HepG2 (cell line): Measurements from ENCODE around the gene ETFB. TPM values are rescaled to one million over a fixed set of nuclear protein-coding genes. Genes with fewer than 3 reads are reported as not detected.
A peak's percentile ranks its signal among the peaks of the same experiment; 100 is the strongest.

Source experiments
- CCDC6 ChIP-seq: sonication (generic); formaldehyde crosslinking; IDR thresholded peaks from 2 replicates; pipeline ENCODE4 v1.8.1; 2022; ENCODE audit warnings: mild to moderate bottlenecking, missing genetic modification reagents, moderate library complexity
- CHD2 ChIP-seq: IDR thresholded peaks from 2 replicates; pipeline ENCODE4 v1.6.1; 2011; ENCODE audit warnings: low read depth, low read length, improper control_type of control experiment
- ELK4 ChIP-seq: sonication (generic); formaldehyde crosslinking; IDR thresholded peaks from 2 replicates; pipeline ENCODE4 v1.9.0; 2021; ENCODE audit warnings: missing genetic modification reagents, borderline replicate concordance
- ERF ChIP-seq: IDR thresholded peaks from 2 replicates; pipeline ENCODE4 v1.6.1; 2018; ENCODE audit warnings: missing biosample characterization, missing genetic modification reagents
- HNRNPUL1 ChIP-seq: fragments of 200-400 bp; formaldehyde crosslinking; IDR thresholded peaks from 2 replicates; pipeline ENCODE4 v1.6.1; 2017; ENCODE audit warnings: low read depth, mild to moderate bottlenecking, low read length, moderate library complexity
- JUND ChIP-seq: sonication (generic); formaldehyde crosslinking; IDR thresholded peaks from 2 replicates; pipeline ENCODE4 v1.8.0; 2022; ENCODE audit warnings: mild to moderate bottlenecking, missing genetic modification reagents
- KDM6A ChIP-seq: IDR thresholded peaks from 2 replicates; pipeline ENCODE4 v1.6.1; 2016; ENCODE audit warnings: low read depth
- MEIS2 ChIP-seq: sonication (generic); formaldehyde crosslinking; IDR thresholded peaks from 2 replicates; pipeline ENCODE4 v1.9.0; 2021; ENCODE audit warnings: mild to moderate bottlenecking, missing genetic modification reagents
- MIER3 ChIP-seq: IDR thresholded peaks from 2 replicates; pipeline ENCODE4 v1.6.1; 2016; ENCODE audit warnings: missing compliant biosample characterization, borderline replicate concordance
- NCOR1 ChIP-seq: fragments of 200-600 bp; sonication (generic); IDR thresholded peaks from 2 replicates; pipeline ENCODE4 v1.7.0; 2017; ENCODE audit warnings: antibody characterized with exemption, low read length, borderline replicate concordance
- NFE2L2 ChIP-seq: fragments of 150-350 bp; IDR thresholded peaks from 2 replicates; pipeline ENCODE4 v1.6.1; 2014; ENCODE audit warnings: low read length
- PHF21A ChIP-seq: sonication (generic); formaldehyde crosslinking; IDR thresholded peaks from 2 replicates; pipeline ENCODE4 v1.5.0; 2020; ENCODE audit warnings: mild to moderate bottlenecking, missing genetic modification reagents
- RARG ChIP-seq: sonication (generic); formaldehyde crosslinking; IDR thresholded peaks from 2 replicates; pipeline ENCODE4 v1.4.0; 2020; ENCODE audit warnings: low read depth, mild to moderate bottlenecking, missing genetic modification reagents
- SMARCC2 ChIP-seq: fragments of 450-650 bp; IDR thresholded peaks from 2 replicates; pipeline ENCODE4 v1.6.1; 2017; ENCODE audit warnings: antibody characterized with exemption, mild to moderate bottlenecking
- TCF12 ChIP-seq, 2 experiments: fragments of 450-650 bp in 1 of 2; sonication (generic) in 1 of 2; formaldehyde crosslinking in 1 of 2; IDR thresholded peaks; 2 replicates each; pipeline versions ENCODE4 v1.6.1 to v1.8.0; 2017 to 2022; ENCODE audit warnings: antibody characterized with exemption in 1 of 2, mild to moderate bottlenecking in 1 of 2, missing genetic modification reagents in 1 of 2, moderate library complexity in 1 of 2
- YEATS2 ChIP-seq: sonication (generic); formaldehyde crosslinking; IDR thresholded peaks from 2 replicates; pipeline ENCODE4 v1.4.0; 2020; ENCODE audit warnings: missing genetic modification reagents, borderline replicate concordance
- ZBTB25 ChIP-seq: IDR thresholded peaks from 2 replicates; pipeline ENCODE4 v1.6.1; 2018; ENCODE audit warnings: missing genetic modification reagents
- ZFP36L2 ChIP-seq: sonication (generic); formaldehyde crosslinking; IDR thresholded peaks from 2 replicates; pipeline ENCODE4 v1.4.0; 2020; ENCODE audit warnings: missing genetic modification reagents
- ZFP37 ChIP-seq: sonication (generic); formaldehyde crosslinking; IDR thresholded peaks from 2 replicates; pipeline ENCODE4 v1.4.0; 2020; ENCODE audit warnings: missing genetic modification reagents, borderline replicate concordance
- ZNF12 ChIP-seq: sonication (generic); formaldehyde crosslinking; IDR thresholded peaks from 2 replicates; pipeline ENCODE4 v1.5.0; 2020; ENCODE audit warnings: missing genetic modification reagents
- ZNF124 ChIP-seq: sonication (generic); formaldehyde crosslinking; IDR thresholded peaks from 2 replicates; pipeline ENCODE4 v1.4.0; 2020; ENCODE audit warnings: missing genetic modification reagents
- ZNF614 ChIP-seq: IDR thresholded peaks from 2 replicates; pipeline ENCODE4 v1.6.1; 2018; ENCODE audit warnings: missing biosample characterization, missing genetic modification reagents, inconsistent platforms, borderline replicate concordance
- ZNF878 ChIP-seq: sonication (generic); formaldehyde crosslinking; IDR thresholded peaks from 2 replicates; pipeline ENCODE4 v1.8.1; 2023; ENCODE audit warnings: mild to moderate bottlenecking, missing genetic modification reagents, moderate library complexity
- polyA plus RNA-seq, 8 experiments: library from polyadenylated mRNA; depleted of rRNA in 3 of 8; stranded (reverse) in 7 of 8; unstranded in 1 of 8; fragments of >200 nt; fragmentation: Illumina TruSeq in 4 of 8; extraction: Trizol in 4 of 8; gene quantifications; 2 replicates each; pipeline versions ENCODE4 v1.2.1 to v1.2.3, GENCODE V29; 2011 to 2016; ENCODE audit warnings: low read depth in 4 of 8, missing spikeins in 1 of 8, mixed read lengths in 1 of 8; ENCODE audit not compliant: insufficient read depth in 1 of 8
- total RNA-seq, 5 experiments: library from RNA; depleted of rRNA; stranded (reverse); fragments of >200 nt; fragmentation: Illumina TruSeq; extraction: Trizol; gene quantifications; 2 replicates each; pipeline ENCODE4 v1.2.3, GENCODE V29; 2016; ENCODE audit warnings: low read depth in 1 of 5
- TF ChIP-seq, protein P1 (sequence below): sonication (generic); formaldehyde crosslinking; IDR thresholded peaks from 2 replicates; pipeline ENCODE4 v1.4.0; 2020; ENCODE audit warnings: mild to moderate bottlenecking, missing genetic modification reagents
- TF ChIP-seq, protein P2 (sequence below): sonication (generic); formaldehyde crosslinking; IDR thresholded peaks from 2 replicates; pipeline ENCODE4 v1.4.0; 2020; ENCODE audit warnings: low read depth, mild to moderate bottlenecking, missing genetic modification reagents
- TF ChIP-seq, protein P3 (sequence below): IDR thresholded peaks from 2 replicates; pipeline ENCODE4 v1.6.1; 2016; ENCODE audit warnings: low read depth, borderline replicate concordance

Gene ETFB
- total and polyA plus RNA-seq, 2 of the 13 experiments (the other 11 are each of a cell fraction or from before 2014, with no cell fraction given) = 678 to 1,314 TPM

- peak; percentile 38; the same call in 1 of the 2 replicates for TF ChIP-seq CHD2
- no peak for TF ChIP-seq ZFP37 (CRISPR knock-in tag)
- peak; percentile 74 for TF ChIP-seq PHF21A
- TF ChIP-seq MEIS2 (CRISPR knock-in tag) = 0 out of 2 replicates have a peak, but pooled peaks have one; percentile 14
- 0 out of 2 replicates have a peak, but pooled peaks have one; percentile 60 for TF ChIP-seq RARG (CRISPR knock-in tag)
- TF ChIP-seq, protein P1, sequence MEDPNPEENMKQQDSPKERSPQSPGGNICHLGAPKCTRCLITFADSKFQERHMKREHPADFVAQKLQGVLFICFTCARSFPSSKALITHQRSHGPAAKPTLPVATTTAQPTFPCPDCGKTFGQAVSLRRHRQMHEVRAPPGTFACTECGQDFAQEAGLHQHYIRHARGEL (CRISPR knock-in tag) = no peak
- peak; percentile 84 for TF ChIP-seq KDM6A (CRISPR knock-in tag)
- TF ChIP-seq ZNF614 (CRISPR knock-in tag) = peak; percentile 60; the same call in 1 of the 2 replicates
- TF ChIP-seq JUND (CRISPR knock-in tag) = peak; percentile 50; the same call in 1 of the 2 replicates
- no peak for TF ChIP-seq SMARCC2
- TF ChIP-seq ZFP36L2 (CRISPR knock-in tag) = peak; percentile 48; the same call in 1 of the 2 replicates
- peak; percentile 21; the same call in 1 of the 2 replicates for TF ChIP-seq YEATS2 (CRISPR knock-in tag)
- 0 out of 2 replicates have a peak, but pooled peaks have one; percentile 10 for TF ChIP-seq NFE2L2
- TF ChIP-seq CCDC6 (CRISPR knock-in tag) = 0 out of 2 replicates have a peak, but pooled peaks have one; percentile 44
- no peak; the same call in 1 of the 2 replicates for TF ChIP-seq ZBTB25 (CRISPR knock-in tag)
- TF ChIP-seq HNRNPUL1 = no peak
- TF ChIP-seq, protein P2, sequence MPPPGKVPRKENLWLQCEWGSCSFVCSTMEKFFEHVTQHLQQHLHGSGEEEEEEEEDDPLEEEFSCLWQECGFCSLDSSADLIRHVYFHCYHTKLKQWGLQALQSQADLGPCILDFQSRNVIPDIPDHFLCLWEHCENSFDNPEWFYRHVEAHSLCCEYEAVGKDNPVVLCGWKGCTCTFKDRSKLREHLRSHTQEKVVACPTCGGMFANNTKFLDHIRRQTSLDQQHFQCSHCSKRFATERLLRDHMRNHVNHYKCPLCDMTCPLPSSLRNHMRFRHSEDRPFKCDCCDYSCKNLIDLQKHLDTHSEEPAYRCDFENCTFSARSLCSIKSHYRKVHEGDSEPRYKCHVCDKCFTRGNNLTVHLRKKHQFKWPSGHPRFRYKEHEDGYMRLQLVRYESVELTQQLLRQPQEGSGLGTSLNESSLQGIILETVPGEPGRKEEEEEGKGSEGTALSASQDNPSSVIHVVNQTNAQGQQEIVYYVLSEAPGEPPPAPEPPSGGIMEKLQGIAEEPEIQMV (CRISPR knock-in tag) = peak; percentile 41; the same call in 1 of the 2 replicates
- no peak for TF ChIP-seq TCF12 (IDR thresholded peaks at IDR 0.05)
- peak; percentile 59; the same call in 1 of the 2 replicates for TF ChIP-seq TCF12 (CRISPR knock-in tag; IDR thresholded peaks at IDR 0.05)
- TF ChIP-seq ELK4 (CRISPR knock-in tag) = no peak
- TF ChIP-seq MIER3 = peak; percentile 89; the same call in 1 of the 2 replicates
- TF ChIP-seq NCOR1 = peak; percentile 35; the same call in 1 of the 2 replicates
- peak; percentile 73 for TF ChIP-seq ZNF124
- 0 out of 2 replicates have a peak, but pooled peaks have one; percentile 67 for TF ChIP-seq ZNF878
- TF ChIP-seq ERF = peak; percentile 64; the same call in 1 of the 2 replicates
- TF ChIP-seq ZNF12 = peak; percentile 7; the same call in 1 of the 2 replicates
- TF ChIP-seq, protein P3, sequence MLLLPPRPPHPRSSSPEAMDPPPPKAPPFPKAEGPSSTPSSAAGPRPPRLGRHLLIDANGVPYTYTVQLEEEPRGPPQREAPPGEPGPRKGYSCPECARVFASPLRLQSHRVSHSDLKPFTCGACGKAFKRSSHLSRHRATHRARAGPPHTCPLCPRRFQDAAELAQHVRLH (CRISPR knock-in tag) = peak; percentile 66; the same call in 1 of the 2 replicates
Observed at GRCh38 chr19:51365211-51365964, 800 bp downstream of the ETFB start (continued).
